ENCODE results near the gene PIP4K2C.

GRCh38 chr12:57554453-57554852 is 36.5 kb upstream of the PIP4K2C start:
- TF ChIP-seq POLR2AphosphoS5 (IDR thresholded peaks at IDR 0.05) (no peak), CTCF (IDR thresholded peaks at IDR 0.05) (no peak)

Measured in esophagus muscularis mucosa (tissue), 3 donors.